ENCODE data around the gene PAPOLB. TPM values are rescaled to one million over a fixed set of nuclear protein-coding genes. Genes with fewer than 3 reads are reported as not detected.
"Not testable (repeated sequence)": the region's sequence is repeated elsewhere in the genome, so short reads cannot be mapped to it uniquely, and the experiment has no call there.

The PAPOLB gene
- total and polyA plus RNA-seq, 7 donors: 0.03 to 1.1 (median 0.38) TPM; not detected in 3

GRCh38 chr7:4904346-4904745 lies 42.5 kb upstream of the PAPOLB start:
- Histone ChIP-seq H3K4me1 (no peaks in the 10 kb centered on the region), H3K27ac (no peak overlapping the region), H3K9me3 (no peaks in the 10 kb centered on the region), H3K36me3 (no peaks in the 10 kb centered on the region), H3K27me3 (peaks cover 0 to 25% (median 0%) of the 10 kb centered on the region in 3 donors), H3K4me3 (no peak overlapping the region)
- no peak for TF ChIP-seq CTCF (IDR thresholded peaks at IDR 0.05)
- no peak for TF ChIP-seq EP300 (IDR thresholded peaks at IDR 0.05)
- TF ChIP-seq POLR2A (IDR thresholded peaks at IDR 0.05): no peak
- TF ChIP-seq POLR2AphosphoS5 (IDR thresholded peaks at IDR 0.05): no peak
- intact Hi-C loops (cut with DNase I): no loop called here
- no peak for DNase-seq

- peaks cover 0 to 12% (median 0%) of the 10 kb centered on the region in 3 donors for H3K27me3 ChIP-seq
- no peaks in the 10 kb centered on the region for H3K36me3 ChIP-seq
- no peaks in the 10 kb centered on the region for H3K4me1 ChIP-seq
- no peak for TF ChIP-seq CTCF (IDR thresholded peaks at IDR 0.05)
- no peak for TF ChIP-seq POLR2A (IDR thresholded peaks at IDR 0.05)
- no peak for TF ChIP-seq EP300 (IDR thresholded peaks at IDR 0.05)
- TF ChIP-seq POLR2AphosphoS5 (IDR thresholded peaks at IDR 0.05): no peak
- H3K27ac ChIP-seq: no peak overlapping the region
- intact Hi-C loops (cut with DNase I): no loop called here
- 85 to 87% methylated on average over 11 of the region's 11 CpGs for WGBS, 2 donors
- DNase-seq: no peak
- no peaks in the 10 kb centered on the region for H3K9me3 ChIP-seq
- H3K4me3 ChIP-seq: no peak overlapping the region
Measured at GRCh38 chr7:4895766-4896165, 33.9 kb upstream of the PAPOLB start.

GRCh38 chr7:4894482-4894881 lies 32.7 kb upstream of the PAPOLB start:
- Histone ChIP-seq H3K27me3 (peaks cover 0 to 6% (median 0%) of the 10 kb centered on the region in 3 donors), H3K4me1 (no peaks in the 10 kb centered on the region), H3K9me3 (no peaks in the 10 kb centered on the region), H3K36me3 (no peaks in the 10 kb centered on the region), H3K27ac (no peak overlapping the region), H3K4me3 (no peak overlapping the region)
- no peak for DNase-seq
- TF ChIP-seq POLR2AphosphoS5 (IDR thresholded peaks at IDR 0.05) (no peak), POLR2A (IDR thresholded peaks at IDR 0.05) (no peak)
- intact Hi-C loops (cut with DNase I): no loop called here
- whole genome bisulfite sequencing, 2 donors: 92 to 95% methylated on average over 9 of the region's 9 CpGs

DNA sequence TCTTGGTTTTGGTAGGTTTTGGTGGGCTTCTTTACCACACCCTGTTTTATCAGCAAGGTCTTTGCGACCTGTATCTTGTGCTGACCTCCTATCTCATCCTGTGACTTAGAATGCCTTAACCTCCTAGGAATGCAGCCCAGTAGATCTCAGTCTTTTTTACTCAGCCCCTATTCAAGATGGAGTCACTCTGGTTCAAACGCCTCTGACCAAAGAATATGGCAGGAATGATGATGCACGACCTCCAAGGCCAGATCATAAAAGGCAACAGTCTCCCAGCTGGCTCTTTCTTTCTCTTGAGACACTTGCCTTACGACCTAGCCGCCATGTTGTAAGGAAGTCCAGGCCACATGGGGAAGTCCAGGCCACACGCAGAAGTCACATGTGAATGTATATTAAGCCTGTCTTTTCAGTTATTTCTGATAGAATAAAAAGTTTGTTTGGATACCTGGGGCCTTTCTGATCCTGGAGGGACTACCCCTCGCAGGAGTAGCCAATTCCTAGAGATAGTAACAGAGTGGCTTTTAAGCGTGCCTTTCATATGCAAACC lies 32.2 kb upstream of the PAPOLB start:
- H3K36me3 ChIP-seq: no peaks in the 10 kb centered on the region
- WGBS, 2 donors: 88 to 91% methylated on average over 8 of the region's 8 CpGs
- intact Hi-C loops (cut with DNase I): no loop called here
- TF ChIP-seq POLR2AphosphoS5 (IDR thresholded peaks at IDR 0.05) (no peak), EP300 (IDR thresholded peaks at IDR 0.05) (no peak)
- H3K4me3 ChIP-seq: no peak overlapping the region
- H3K27ac ChIP-seq: no peak overlapping the region
- H3K9me3 ChIP-seq: no peaks in the 10 kb centered on the region
- H3K4me1 ChIP-seq: no peaks in the 10 kb centered on the region
- H3K27me3 ChIP-seq: peaks cover 0 to 3% (median 0%) of the 10 kb centered on the region in 3 donors
- DNase-seq: no peak

GRCh38 chr7:4893188-4893587 lies 31.4 kb upstream of the PAPOLB start:
- intact Hi-C loops (cut with DNase I); H3K36me3 ChIP-seq; H3K9me3 ChIP-seq; H3K27me3 ChIP-seq; H3K27ac ChIP-seq; H3K4me1 ChIP-seq; H3K4me3 ChIP-seq; DNase-seq: not testable (repeated sequence)
- WGBS, 2 donors: 83% methylated on average over 4 of the region's 4 CpGs

GRCh38 chr7:4891522-4891921 lies 29.7 kb upstream of the PAPOLB start:
- DNase-seq; intact Hi-C loops (cut with DNase I); H3K27ac ChIP-seq; H3K4me3 ChIP-seq; H3K27me3 ChIP-seq; H3K9me3 ChIP-seq; H3K36me3 ChIP-seq; H3K4me1 ChIP-seq: not testable (repeated sequence)
- WGBS, 2 donors: 76 to 78% methylated on average over 2 of the region's 2 CpGs

- no peaks in the 10 kb centered on the region for H3K36me3 ChIP-seq
- no peak for DNase-seq
- H3K4me3 ChIP-seq: no peak overlapping the region
- H3K27ac ChIP-seq: no peak overlapping the region
- intact Hi-C loops (cut with DNase I): no loop called here
- no peaks in the 10 kb centered on the region for H3K4me1 ChIP-seq
- TF ChIP-seq POLR2AphosphoS5 (IDR thresholded peaks at IDR 0.05): no peak
- no peak for TF ChIP-seq CTCF (IDR thresholded peaks at IDR 0.05)
- TF ChIP-seq EP300 (IDR thresholded peaks at IDR 0.05): no peak
- no peak for TF ChIP-seq POLR2A (IDR thresholded peaks at IDR 0.05)
- H3K9me3 ChIP-seq: no peaks in the 10 kb centered on the region
- WGBS, 2 donors: 29 to 53% methylated on average over 1 of the region's 1 CpG
- H3K27me3 ChIP-seq: no peaks in the 10 kb centered on the region
Measured at GRCh38 chr7:4889682-4890081, 27.9 kb upstream of the PAPOLB start.
